GM12892 (cell line): ENCODE measurements around the gene SBF1.

ENCODE experiments used
- POLR2A ChIP-seq: IDR thresholded peaks from 2 replicates; pipeline ENCODE4 v1.6.1; 2011; ENCODE audit warnings: low read depth, low read length, control low read depth
- TAF1 ChIP-seq: IDR thresholded peaks from 2 replicates; pipeline ENCODE4 v1.6.1; 2011; ENCODE audit warnings: low read depth, mild to moderate bottlenecking, control low read depth, low read length, borderline replicate concordance

DNA sequence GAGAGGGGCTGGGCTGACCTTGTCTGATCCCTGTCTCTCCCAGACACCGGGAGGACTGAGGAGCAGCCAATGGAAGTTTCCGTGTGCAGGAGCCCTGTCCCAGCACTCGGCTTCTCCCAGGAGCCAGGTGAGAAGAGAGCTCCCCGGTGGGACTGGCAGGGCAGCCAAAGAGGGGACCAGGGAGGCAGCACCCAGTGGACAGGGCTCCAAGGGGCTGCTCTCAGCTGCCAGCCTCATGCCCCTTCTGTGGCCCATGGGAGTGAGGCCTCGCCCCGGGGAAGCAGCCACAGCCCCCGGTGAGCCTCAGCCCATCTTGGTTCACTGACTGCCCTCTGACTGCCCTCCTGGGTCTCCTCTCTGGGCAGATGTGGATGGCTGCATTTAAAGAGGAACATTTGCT is 43.8 kb upstream of the SBF1 start:
- TF ChIP-seq POLR2A (no peak), TAF1 (no peak)
